T-helper 2 cell treated with Interferon-gamma antibody and Interleukin-4, amounts not matched to agents 100 ng/mL and 5 ng/mL, for 36 hours (primary cell): ENCODE results near the gene DCK. TPM values are rescaled to one million over a fixed set of nuclear protein-coding genes. Genes with fewer than 3 reads are reported as not detected.

ENCODE experiments used
- intact Hi-C: fragments of 100-400 bp; cut with micrococcal nuclease; formaldehyde crosslinking; loops from one replicate; pipeline ENCODE4 v1.15.1; 2023
- total RNA-seq: library from RNA; stranded (reverse); gene quantifications from 2 replicates; pipeline ENCODE4 v1.2.3, GENCODE V29; 2022

Gene DCK
- total RNA-seq, result 70.8 and 72.7 TPM in 2 replicates

GRCh38 chr4:70993181-70994068, at the start of gene DCK:
Gene DCK, plus strand, starts transcription at chr4:70993649. Its CDS starts 187 bp downstream, at chr4:70993836.
- intact Hi-C loops, result loop anchor here (1.0 to 5.0 kb wide), 7 partner anchors 13 to 305 kb away; partner anchors contain the start of genes GRSF1, MOB1B and UTP3

GRCh38 chr4:70945046-70945445, 48.4 kb upstream of the DCK start:
- intact Hi-C loops, result no loop called here

- intact Hi-C loops, result no loop called here
Observed at GRCh38 chr4:70945452-70946055, 47.9 kb upstream of the DCK start.

- intact Hi-C loops, result no loop called here
Observed at GRCh38 chr4:70946939-70947338, 46.5 kb upstream of the DCK start.

GRCh38 chr4:70948665-70949260, 44.7 kb upstream of the DCK start:
- intact Hi-C loops, result no loop called here

- intact Hi-C loops, result no loop called here
Observed at GRCh38 chr4:70954032-70954431, 39.4 kb upstream of the DCK start.

- intact Hi-C loops, result no loop called here
Observed at GRCh38 chr4:70956549-70957210, 36.8 kb upstream of the DCK start.

GRCh38 chr4:70958681-70959080, 34.8 kb upstream of the DCK start:
- intact Hi-C loops, result no loop called here

- intact Hi-C loops, result no loop called here
Observed at GRCh38 chr4:70969076-70969475, 24.4 kb upstream of the DCK start.

- intact Hi-C loops, result no loop called here
Observed at GRCh38 chr4:70976252-70976651, 17.2 kb upstream of the DCK start.

GRCh38 chr4:70979445-70980008, 13.9 kb upstream of the DCK start:
- intact Hi-C loops, result loop anchor here (2.0 kb wide), 1 partner anchor 13 kb away; the partner anchor contains the start of gene DCK

- intact Hi-C loops, result no loop called here
Observed at GRCh38 chr4:70980196-70980595, 13.3 kb upstream of the DCK start.

GRCh38 chr4:70984106-70984505, 9.3 kb upstream of the DCK start:
- intact Hi-C loops, result no loop called here

GRCh38 chr4:70984589-70984988, 8.9 kb upstream of the DCK start:
- intact Hi-C loops, result no loop called here

GRCh38 chr4:70991596-70991995, 1.9 kb upstream of the DCK start:
- intact Hi-C loops, result loop anchor here (5.0 kb wide), 1 partner anchor 254 kb away; no protein-coding TSS in a partner anchor

- intact Hi-C loops, result loop anchor here (2.0 to 5.0 kb wide), 2 partner anchors 14 to 255 kb away; no protein-coding TSS in a partner anchor
Observed at GRCh38 chr4:70992391-70992881, 1.0 kb upstream of the DCK start.

GRCh38 chr4:70994069-70994366, 569 bp downstream of the DCK start:
- intact Hi-C loops, result loop anchor here (5.0 kb wide), 1 partner anchor 257 kb away; no protein-coding TSS in a partner anchor

GRCh38 chr4:70994387-70995099, 1.1 kb downstream of the DCK start:
- intact Hi-C loops, result loop anchor here (5.0 kb wide), 1 partner anchor 257 kb away; no protein-coding TSS in a partner anchor

- intact Hi-C loops, result no loop called here
Observed at GRCh38 chr4:70996018-70996360, 2.5 kb downstream of the DCK start.

- intact Hi-C loops, result no loop called here
Observed at GRCh38 chr4:70997036-70997435, 3.6 kb downstream of the DCK start.
